ENCODE data around the gene FDCSP.
"Not testable (repeated sequence)": the region's sequence is repeated elsewhere in the genome, so short reads cannot be mapped to it uniquely, and the experiment has no call there.

DNA sequence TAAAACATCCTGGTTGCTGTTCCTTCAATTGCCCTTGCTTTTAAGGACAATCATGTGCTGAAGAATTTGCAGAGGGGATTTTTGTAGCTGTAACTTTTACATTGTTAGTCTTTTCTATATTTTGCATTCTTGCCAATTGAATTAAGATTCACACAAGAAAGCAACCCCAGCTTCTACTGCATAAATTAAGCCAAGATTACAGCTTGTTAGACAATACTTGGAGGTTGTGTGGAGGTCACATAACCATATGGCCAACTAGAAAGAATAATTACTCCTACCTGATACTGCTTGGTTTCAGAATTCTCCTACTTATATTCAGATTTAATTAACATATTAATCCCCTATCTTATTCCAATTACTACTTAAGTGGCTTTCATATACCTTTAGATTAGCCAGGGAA is 4.1 kb upstream of the FDCSP start:
- TF ChIP-seq, protein P1, sequence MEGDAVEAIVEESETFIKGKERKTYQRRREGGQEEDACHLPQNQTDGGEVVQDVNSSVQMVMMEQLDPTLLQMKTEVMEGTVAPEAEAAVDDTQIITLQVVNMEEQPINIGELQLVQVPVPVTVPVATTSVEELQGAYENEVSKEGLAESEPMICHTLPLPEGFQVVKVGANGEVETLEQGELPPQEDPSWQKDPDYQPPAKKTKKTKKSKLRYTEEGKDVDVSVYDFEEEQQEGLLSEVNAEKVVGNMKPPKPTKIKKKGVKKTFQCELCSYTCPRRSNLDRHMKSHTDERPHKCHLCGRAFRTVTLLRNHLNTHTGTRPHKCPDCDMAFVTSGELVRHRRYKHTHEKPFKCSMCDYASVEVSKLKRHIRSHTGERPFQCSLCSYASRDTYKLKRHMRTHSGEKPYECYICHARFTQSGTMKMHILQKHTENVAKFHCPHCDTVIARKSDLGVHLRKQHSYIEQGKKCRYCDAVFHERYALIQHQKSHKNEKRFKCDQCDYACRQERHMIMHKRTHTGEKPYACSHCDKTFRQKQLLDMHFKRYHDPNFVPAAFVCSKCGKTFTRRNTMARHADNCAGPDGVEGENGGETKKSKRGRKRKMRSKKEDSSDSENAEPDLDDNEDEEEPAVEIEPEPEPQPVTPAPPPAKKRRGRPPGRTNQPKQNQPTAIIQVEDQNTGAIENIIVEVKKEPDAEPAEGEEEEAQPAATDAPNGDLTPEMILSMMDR (IDR thresholded peaks at IDR 0.05), result not testable (repeated sequence)
- not testable (repeated sequence) for TF ChIP-seq EP300 (IDR thresholded peaks at IDR 0.05; ENCODE audit: borderline replicate concordance in 1 of 2, low read depth in 1 of 2, low read length in 1 of 2)

Data from SK-N-SH (cell line).